GM18511 (cell line): ENCODE results near the gene TRAP1.
A peak's percentile ranks its signal among the peaks of the same experiment; 100 is the strongest.

Source experiments
- ATAC-seq: cut with Tn5 transposase; IDR thresholded peaks from one replicate; pipeline ENCODE4 v1.9.1; 2021; ENCODE audit warnings: mild to moderate bottlenecking, moderate library complexity; ENCODE audit not compliant: unreplicated experiment

The TRAP1 gene

DNA sequence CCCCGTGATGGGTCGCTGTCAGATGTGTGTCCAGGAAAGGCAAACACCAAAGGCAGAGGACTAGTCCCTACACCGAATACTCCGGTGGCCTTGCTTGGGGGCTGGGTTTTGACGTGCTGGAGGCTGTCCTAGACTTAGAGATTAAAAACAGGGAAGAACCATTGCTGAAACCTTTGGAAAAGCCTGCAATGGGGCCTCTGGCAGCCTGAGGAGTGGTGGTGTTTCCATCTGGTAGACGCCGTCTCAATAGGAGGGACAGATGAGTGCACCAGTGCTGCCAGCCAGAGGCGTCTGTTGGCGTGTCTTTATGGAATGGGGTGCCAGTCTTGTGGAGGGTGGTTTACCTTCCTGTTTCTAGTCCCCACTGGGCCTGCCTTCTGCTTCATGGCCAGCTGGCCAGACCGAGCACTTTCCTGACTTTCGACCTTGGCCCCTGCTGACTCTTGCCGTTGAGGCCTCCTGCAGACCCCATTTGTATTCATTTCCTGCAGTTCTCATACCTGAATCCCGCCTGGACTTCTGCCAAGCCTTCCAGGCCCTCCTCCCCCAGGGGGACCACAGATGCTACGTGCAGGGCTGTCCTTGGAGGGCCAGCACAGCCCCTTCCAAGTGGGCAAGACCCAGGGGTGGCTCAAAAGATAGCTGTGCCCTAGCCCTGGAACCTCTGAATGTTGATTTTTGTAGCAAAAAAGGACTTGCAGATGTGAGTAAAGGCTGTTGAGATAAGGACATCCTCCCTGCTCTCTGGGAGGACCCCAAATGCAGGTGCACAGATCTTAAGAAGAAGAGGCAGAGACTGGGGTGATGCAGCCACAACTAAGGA, 64.7 kb downstream of the TRAP1 start:
- no peak for ATAC-seq

DNA sequence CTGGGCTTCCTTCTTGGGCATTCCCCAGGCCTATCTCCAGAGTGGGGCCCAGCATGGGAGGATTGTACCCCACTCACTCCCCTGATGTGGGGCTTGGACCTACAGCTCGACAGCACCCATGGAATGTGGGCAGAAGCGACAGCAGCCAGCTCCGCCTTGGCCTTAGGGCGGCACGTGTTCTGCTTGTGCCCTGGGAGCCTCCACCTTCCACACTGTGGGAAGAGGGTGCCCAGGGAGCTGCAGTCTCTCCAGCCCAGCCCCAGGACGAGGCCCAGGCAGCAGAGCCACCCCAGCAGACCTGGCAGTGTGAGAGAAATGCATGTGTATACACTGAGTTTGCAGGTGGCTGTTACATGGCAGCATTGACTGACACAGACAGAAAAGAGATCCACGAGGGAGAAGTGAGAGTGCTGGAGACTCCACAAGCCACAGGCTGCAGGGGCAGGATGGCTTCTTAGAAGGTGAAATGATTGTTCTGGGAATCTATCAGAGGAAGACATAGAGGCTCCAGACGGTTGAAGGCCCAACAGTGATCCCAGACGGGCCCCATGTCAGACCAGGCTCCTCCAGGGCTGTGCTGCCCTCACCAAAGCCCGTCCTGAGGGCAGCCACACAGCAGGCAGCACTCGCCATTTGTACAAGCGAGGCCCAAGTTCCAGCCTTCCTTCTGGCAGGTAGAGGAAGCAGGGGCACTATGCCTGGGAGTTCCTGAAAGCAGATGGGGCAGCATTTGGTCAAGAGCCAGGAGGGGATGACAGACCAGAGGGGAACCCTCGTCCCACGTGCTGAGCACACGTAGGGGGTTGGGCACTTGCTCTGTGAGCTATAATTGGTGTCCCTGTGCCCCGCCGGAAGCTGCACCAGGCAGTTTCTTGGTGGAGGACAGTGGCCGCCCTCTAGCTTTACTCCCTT, 65.6 kb downstream of the TRAP1 start:
- no peak for ATAC-seq

DNA sequence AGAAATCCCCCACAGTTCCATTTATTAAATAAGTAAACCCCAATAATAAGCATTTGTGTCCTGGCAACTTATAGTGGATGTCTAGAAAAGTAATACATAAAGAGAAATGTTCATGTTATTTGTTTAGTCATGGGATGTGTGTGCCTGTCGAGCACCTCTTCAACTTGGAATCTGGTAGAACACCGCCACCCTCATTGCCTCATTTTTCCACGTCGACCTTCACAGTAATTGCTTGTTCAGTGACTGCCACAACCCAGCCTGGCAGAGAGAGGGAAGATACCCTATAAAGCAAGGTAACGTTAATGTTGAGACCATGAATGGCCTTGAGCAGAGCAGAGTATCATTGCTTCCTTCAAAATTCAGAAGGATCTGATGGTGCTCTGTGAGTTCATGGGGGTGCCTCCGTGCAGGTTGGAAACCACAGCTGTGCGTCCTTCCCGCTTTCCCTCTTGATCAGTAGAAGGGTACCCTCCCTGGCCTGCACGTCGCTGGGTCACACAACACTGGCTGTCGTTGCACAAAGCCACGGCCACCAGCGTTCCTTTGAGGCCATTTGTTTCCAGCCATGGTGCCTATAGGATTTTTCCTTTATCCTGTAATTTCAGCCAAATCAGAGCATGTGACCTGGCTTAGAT, 66.6 kb downstream of the TRAP1 start:
- no peak for ATAC-seq

DNA sequence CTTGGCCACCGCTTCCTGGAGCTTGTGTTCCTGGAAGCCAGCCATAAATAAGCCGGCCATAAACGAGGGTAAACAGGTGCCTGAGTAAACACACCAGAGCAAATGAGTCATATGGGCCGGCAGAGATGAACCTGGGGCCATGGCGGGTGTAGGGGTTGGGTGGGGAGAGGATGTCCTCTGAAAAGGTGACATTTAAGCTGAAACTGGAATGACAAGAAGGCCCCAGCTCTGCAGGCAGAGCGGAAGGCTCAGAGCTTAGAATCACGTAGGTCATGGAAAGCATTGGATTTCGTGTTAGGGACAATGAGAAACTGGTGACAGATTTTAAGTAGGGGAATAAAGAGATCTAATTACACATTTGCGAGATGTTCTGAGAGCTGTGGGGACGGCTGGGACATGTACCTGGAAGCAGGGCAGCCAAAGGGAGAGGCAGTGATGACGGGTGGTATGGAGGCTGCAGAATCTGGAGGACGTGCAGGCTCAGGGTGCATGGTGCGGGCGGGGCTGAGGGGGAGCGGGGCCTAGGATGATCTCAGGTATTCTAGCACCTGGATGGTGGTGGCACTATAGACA, 70.9 kb downstream of the TRAP1 start:
- ATAC-seq, result no peak

DNA sequence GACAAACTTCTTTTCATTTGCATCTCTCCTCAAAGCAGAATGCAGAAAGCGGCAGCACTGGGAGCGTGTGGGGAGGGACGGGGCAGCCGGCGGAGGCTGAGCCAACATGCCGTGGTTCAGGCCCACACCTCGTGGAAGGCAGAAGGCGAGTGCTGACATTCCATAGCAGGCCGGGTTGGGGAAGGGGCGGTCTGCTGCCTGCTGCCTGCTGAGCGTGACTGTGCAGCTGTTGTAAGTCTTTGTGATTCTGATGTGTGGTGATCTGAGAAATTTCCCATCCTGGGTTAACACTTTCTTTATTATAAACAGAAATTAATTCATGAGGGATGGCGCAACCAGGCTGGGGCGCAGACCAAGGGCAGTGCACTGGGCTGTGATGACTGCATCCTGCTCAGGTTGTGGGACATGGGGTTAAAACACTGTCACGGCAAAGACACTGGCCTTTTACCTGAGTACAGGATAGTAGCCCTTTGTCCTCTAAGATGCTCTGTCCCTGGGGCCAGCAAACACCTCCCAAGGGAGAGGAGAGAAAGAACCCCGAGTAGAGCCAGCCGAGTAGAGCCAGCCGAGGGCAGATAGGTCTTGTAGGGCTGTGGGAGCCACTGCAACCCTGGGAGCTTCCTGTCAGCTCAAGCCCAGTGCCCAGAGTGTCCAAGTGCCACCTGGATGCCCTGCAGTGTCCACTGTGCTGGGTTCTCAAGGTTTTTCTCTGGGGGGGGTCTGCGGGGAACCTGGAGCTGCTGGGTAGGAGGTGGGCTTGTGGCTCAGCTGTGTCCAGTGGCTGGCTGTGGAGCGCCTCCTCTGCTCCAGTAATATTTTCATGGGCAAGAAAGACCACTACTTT, 71.6 kb downstream of the TRAP1 start:
- no peak for ATAC-seq

DNA sequence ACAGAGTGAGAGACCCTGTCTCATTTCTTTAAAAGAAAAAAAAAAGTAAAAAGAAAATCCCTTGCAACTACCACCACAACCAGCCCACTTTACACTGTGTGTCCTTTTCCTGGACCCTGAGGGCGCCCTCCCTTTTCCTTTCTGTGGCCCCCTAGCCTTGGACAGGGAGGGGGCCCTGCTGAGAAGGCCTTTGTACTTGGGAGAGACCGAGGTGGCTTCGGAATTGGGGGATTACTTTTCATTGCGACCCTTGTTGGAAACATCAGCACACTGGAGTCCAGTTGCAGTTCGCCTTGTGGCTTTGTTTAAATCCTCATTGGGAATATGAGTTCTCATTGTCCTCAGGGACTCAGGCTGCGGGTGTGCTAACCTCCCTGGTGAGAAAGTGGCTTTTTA, 72.2 kb downstream of the TRAP1 start:
- ATAC-seq, result no peak

DNA sequence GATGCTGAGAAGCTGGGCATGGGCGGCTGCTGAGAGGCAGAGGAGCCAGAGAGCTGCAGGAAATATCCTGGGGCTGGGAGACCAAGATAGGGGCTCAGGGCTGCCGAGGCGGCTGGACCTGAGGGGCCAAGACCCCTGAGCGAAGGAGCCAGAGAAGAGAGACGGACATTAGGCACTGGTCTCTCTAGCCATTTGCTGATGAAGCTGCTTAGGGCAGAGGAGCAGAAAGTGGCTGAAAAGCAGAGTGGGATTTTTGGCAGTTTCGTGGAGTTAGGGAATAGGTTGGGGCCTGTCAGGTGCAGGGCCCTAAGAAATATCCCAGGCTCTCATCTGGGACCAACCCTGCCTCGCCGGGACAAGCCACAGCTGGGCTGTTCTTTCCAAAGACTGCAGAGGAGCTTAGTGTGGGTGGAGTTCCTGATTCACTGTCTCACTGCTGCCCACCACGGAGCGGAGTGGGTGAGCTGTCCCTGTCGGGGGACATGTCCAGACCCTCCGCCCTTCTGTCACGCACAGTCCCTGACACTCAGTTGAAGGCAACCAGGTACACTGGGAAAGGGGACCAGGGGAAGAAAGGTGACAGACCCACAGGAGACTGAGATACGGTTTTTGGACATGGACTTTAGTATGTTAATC, 74.1 kb downstream of the TRAP1 start:
- ATAC-seq, result no peak

DNA sequence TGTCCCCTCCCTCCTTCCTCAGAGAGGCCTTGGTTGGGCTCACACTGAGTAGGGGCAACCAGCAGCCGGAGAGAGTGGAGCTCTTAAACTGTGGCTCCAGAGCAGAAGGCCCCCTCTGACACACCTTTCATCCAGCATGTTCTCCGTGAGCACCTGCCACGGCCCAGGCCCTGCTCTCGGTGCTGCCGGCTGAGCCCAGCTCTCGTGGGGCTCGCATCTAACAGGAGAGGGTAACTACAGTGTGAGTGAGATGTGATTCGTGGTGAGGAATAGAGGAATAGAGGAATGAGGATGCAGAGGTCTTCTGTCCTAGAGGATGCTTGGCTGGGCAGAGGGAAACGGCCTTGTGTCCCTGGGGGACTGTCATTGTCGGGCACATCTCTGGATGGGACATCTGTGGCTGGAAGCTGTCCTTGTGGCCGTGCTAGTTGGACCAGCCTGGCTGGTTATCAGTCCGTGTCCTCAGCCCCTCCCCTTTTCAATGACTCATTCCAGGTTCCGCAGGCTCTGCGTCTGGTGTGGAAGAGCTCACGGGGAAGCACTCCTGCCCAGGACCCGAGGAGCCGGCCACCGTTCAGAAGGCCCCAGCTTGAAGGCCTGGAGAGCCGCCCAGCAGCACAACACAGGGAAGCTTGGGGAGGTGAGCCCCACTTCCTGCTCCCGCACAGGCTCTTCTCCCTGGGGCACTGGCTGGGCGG, 74.8 kb downstream of the TRAP1 start:
- ATAC-seq, result no peak

DNA sequence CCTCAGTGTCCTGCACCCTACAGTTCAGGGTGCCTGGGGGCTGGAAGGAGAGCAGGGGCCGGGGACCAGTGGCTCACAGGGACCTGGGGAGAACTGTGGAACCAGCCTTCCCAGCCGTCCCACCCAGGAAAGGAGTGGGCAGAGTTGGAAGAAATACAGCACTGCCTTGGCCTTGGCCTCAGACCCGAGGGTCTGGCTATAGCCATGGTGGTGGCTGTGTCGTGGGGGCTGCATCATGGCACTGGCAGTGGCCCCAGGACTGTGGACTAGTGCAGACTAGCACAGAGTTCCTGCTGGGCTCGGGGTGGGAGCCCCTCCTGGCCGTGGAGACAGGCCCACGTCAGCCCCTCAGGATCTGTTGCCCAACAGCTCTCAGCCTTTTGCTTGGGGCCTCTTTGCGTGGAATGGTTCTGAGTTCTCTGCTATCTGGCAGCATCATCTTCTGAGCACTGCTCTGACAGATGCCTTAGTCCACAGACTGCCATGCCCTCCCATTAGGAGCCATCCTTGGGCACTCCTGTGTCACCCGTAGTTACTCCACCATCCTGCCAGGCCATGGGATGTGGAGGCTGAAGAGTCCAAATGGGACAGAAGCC, 75.4 kb downstream of the TRAP1 start:
- no peak for ATAC-seq

DNA sequence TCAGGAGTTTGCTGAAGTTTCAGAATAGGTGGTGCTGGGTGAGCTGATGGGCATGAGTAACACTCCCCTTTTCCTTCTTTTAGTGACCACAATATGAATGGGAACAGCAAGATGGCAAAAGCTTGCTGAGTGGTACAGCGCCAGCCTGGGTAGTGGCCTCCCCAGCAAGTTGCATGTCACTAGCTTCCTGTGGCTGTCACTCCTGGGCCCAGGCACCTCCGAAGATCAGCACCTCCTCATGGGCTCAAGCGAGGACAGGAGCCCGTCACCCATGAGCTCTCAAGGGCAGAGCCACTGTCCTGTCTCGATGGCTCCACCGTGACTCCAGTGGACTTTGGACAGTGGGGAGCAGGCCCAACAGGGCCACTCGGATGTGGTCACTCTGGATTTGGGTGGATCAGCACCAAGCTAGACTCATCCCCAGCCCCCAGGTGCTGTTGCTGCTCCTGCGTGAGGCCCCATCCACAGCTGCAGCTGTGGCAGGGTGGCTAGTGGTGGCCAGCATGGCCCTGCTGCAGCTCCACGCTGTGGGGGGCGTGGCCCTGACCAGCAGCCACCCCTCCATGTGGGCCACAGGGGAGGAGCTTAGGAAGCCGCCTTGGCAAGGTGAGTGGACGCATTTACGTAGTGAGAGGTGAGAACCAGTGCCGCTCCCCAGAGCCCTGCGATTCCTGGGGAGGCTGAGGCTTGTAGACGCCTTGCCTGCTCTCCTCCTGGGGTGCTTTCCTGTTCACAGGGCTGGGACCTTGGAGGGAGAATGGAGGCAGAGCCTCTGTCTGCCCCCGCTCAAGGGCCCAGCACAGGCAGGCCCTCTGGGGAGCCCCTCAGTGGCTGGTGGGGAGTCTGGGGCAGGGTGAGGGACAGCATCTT, 76.5 kb downstream of the TRAP1 start:
- ATAC-seq, result no peak

DNA sequence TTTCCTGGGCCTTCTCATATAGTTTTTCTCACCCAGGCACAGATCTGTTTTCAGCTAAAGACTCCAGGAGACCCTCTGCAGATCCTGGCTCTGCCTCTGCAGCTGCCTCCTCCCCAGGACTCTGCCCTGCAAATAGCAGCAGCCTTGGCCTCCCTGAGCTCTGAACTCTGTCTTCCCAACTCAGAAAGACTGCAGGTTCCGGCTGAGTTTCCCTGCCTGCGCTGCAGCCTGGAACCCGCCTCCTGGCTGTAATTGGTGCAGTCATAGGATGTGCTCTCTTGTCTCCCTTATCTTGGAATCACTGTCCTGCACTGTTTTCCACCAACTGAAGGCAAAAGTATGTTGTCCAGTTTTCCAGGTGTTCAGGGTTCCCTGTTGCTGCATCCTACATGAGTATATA, 77.1 kb downstream of the TRAP1 start:
- no peak for ATAC-seq

DNA sequence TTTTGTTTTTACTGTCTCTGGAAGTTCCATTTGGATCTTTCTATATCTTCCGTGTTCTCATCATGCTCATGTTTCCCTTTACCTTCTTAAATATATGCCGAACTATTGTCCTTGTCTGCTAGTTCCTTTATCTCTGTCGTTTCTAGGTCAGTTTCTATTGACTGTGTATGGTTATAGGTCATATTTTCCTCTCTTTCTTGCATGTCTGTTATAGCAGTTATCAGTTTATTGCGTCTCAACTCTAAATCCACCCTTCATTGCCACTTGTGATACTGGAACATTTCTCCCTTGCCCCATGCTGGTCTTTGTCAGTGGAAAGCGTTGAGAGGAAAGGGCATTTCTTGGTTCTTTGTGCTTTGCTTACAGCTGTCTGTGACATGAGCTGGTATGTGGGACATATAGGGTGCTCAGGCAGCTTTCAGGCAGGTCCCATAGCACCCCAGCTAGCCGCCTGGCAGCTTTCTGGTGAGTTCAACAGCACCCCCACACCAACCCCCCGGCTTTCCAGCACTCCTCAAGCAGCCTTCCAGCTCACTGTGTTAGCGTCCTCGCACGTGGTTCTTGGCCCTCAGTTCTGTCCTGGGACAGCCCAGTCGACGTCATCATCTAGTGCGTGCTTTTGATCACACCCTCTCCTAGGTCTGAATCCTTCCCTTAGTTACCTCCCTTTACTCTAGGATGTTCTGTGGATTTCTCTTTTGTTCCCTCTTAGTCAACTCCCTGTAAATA, 78.2 kb downstream of the TRAP1 start:
- ATAC-seq, result no peak

DNA sequence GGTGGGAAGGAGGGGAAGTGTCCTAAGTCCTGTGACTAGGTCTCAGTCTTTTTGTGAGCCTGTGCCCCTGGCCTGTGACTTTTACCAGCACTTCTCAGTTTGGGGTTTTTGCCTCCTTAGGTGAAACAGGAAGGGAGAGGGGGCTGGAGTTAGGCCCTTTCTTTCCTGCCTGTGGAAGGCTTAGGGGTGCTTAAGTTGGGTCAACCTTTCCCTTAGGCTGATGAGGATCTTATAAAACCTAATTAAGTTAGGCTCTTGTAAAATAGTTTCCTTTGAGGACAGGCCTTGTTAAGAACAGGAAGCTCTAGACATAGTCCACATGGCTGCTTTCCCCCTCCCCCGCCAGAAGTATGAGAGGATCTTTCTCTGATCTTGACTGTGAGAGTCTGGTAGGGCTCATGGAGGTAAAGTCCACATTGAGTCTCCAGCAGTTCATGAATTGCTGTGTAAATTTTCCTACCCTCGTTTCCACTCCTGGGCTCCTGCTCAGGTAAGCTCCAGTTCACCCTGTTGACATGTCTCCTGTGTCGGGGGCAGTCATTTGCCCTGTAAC, 79.9 kb downstream of the TRAP1 start:
- no peak for ATAC-seq

DNA sequence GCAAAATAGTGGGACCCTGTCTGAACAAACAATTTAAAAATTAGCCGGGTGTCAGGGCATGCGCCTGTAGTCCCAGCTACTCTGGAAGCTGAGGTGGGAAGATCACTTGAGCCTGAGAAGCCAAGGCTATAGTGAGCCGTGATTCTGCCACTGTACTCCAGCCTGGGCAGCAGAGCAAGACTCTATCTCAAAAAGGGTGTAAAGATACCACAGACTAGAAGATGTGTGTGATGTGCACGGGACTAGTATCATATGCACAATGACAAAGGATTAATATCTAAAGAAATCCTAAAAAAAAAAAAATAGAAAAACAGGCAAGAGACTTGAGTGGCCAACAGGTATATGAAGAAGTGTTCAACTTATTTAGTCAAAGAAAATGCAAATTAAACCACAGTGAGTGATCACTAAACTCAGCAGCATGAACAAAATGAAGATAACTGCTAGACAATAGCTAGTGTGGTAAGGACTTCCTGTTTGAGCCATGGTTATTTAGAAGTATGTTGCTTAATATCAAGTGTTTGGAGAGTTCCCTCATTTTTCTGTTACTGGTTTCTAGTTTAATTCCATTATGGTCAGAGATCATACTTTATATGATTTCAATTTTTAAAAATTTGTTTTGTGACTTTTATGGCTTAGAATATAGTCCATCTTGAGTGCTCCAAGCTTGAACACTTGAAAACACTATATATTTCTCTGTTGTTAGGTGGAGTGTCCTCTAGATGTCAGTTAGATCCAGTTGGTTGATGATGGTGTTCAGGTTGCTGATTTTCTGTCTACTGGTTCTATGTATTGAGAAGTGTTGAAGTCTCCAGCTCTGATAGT, 91.2 kb downstream of the TRAP1 start:
- peak; percentile 63 for ATAC-seq

DNA sequence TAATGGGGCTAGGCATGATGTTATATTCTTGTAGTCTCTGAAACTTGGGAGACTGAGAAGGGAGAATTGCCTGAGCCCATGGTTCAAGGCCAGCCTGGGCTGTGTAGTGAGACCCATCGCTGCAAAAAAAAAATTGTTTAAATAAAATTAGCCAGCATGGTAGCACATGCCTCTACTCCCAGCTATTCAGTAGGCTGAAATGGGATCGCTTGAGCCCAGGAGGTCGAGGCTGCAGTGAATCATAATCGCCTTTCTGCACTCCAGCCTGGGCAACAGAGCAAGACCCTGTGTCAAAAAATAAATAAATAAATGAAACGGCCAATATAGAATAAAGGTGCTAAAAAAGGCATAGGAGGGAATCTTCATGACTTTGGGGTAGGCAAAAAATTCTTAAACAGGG, 92.0 kb downstream of the TRAP1 start:
- ATAC-seq, result no peak

DNA sequence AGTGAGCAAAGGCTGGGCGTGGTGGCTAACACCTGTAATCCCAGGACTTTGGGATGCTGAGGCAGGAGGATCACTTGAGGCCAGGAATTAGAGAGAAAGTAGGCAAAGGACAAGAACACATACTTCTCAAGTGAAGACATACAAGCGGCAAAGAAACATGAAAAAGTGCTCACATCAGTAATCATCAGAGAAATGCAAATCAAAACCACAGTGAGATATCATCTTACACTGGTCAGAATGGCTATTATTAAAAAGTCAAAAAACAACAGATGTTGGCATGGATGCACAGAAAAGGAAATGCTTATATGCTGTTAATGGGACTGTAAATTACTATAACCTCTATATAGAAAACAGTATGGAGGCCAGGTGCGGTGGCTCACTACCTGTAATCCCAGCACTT, 93.7 kb downstream of the TRAP1 start:
- no peak for ATAC-seq
